ENCODE data around the gene TUBGCP2.

Gene TUBGCP2

DNA sequence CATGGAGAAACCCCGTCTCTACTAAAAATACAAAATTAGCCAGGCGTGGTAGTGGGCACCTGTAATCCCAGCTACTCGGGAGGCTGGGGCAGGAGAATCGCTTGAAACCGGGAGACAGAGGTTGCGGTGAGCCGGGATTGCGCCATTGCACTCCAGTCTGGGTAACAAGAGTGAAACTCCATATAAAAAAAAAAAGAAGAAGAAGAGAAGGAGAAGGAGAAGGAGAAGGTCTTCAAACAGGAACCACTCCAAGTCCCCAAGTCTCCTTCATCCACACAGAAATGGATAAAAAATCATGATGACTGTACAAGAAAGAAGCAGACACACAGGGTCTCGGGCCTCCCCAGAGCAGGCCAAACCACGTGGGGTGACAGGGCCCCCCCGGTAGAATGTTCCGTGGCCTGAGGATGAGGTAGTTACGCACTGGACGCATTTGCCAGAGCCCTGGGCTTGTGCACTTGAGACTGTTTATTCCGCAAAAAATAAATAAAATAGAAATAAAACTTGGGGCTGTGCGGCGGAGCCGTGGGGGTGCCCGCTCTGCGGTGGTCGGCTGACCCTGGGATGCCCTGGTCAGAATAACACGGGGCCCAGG, 55.2 kb downstream of the TUBGCP2 start:
- Histone ChIP-seq H3K36me3 (ENCODE audit: control insufficient read depth, insufficient read depth, low read length) (no peaks in the 10 kb centered on the region), H3K27ac (ENCODE audit: low read depth, low read length) (no peak overlapping the region), H3K79me2 (ENCODE audit: control insufficient read depth, insufficient read depth, low read length) (no peaks in the 10 kb centered on the region), H3K56ac (ENCODE audit: low read length) (no peak overlapping the region), H3K23ac (ENCODE audit: low read length) (no peak overlapping the region), H4K8ac (ENCODE audit: low read depth, low read length) (no peak overlapping the region), H4K5ac (ENCODE audit: low read length) (no peak overlapping the region), H3K4ac (ENCODE audit: low read depth, low read length) (no peak overlapping the region), H3K9ac (ENCODE audit: low read length) (no peak overlapping the region), H3K27me3 (ENCODE audit: insufficient read depth, low read length, poor library complexity) (no peaks in the 10 kb centered on the region), H3K4me2 (ENCODE audit: low read length) (no peak overlapping the region), H3K18ac (ENCODE audit: low read length) (no peak overlapping the region), H2AK5ac (ENCODE audit: low read length) (no peak overlapping the region), H2BK15ac (replicated peaks; ENCODE audit: low read depth) (no peak overlapping the region), H3K79me1 (ENCODE audit: low read length) (no peaks in the 10 kb centered on the region), H3K4me3 (ENCODE audit: low read length) (no peak overlapping the region), H2BK120ac (ENCODE audit: low read depth, low read length) (no peak overlapping the region), H3K4me1 (ENCODE audit: control insufficient read depth, low read depth, low read length) (no peaks in the 10 kb centered on the region), H2BK5ac (ENCODE audit: low read length) (no peak overlapping the region)
- no CpG with 5 or more reads among the region's 22 CpGs for WGBS (ENCODE audit: extremely low coverage, insufficient coverage, low lambda C conversion rate)
- no peak for DNase-seq

DNA sequence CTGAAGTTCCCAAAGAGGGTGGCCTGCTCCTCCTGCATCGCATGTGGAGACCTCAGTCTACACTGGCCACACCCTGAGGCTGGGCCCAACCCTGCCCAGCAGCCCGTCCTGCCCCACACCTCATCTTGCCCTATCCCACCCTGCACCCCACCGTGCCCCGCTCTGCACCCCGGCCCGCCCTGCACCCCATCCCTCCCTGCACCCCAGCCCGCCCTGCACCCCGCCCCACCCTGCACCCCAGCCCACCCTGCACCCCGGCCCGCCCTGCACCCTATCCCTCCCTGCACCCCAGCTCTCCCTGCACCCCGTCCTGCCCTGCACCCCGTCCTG, 56.5 kb downstream of the TUBGCP2 start:
- DNase-seq: no peak
- no CpG with 5 or more reads among the region's 12 CpGs for WGBS (ENCODE audit: extremely low coverage, insufficient coverage, low lambda C conversion rate)

DNA sequence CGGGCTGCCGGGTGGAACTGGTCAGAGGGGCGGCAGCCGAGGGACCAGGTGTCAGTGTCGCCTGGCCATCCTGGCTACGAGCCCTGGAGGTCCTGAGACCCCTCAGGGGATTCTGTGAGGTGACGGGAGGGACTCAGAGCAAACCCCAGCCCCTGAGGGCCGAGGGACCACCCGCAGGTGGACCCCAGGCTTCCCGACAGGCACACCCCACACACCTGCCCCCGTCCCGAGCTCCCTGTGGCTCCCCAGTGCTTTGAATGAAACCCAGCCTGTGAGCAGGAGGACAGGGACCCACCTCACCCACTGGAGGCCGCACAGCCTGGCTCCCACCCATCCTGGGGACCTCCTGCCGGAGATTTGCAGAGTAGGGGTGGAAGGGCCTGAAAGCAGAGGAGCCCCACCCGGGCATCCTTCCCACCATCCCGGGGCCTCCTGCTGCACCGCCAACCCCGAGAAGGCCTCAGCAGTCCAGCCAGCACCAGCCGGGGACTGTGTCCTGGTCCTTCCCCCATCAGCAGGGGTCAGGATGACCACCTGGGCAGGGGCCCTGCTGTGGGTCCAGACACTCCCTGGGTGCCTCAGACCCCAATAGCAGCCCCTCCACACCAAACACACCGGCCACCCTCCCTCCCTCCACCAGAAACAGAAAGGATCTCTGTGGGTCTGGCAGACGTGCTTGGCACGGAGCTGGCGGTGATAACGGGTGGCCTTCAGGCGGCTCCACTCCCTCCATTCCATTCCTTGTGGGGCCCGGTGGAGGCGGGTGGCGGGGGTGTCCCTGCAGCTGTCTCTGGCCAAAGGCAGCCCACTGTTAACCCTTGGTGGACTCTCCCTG, 57.1 kb downstream of the TUBGCP2 start:
- no peak overlapping the region for H3K23ac ChIP-seq (ENCODE audit: low read length)
- H3K79me1 ChIP-seq (ENCODE audit: low read length): no peaks in the 10 kb centered on the region
- no peak overlapping the region for H2BK120ac ChIP-seq (ENCODE audit: low read depth, low read length)
- H2BK15ac ChIP-seq (replicated peaks; ENCODE audit: low read depth): no peak overlapping the region
- DNase-seq: no peak
- H3K4me1 ChIP-seq (ENCODE audit: control insufficient read depth, low read depth, low read length): no peaks in the 10 kb centered on the region
- H3K18ac ChIP-seq (ENCODE audit: low read length): no peak overlapping the region
- no peak overlapping the region for H3K9ac ChIP-seq (ENCODE audit: low read length)
- WGBS (ENCODE audit: extremely low coverage, insufficient coverage, low lambda C conversion rate): no CpG with 5 or more reads among the region's 28 CpGs
- H4K8ac ChIP-seq (ENCODE audit: low read depth, low read length): no peak overlapping the region
- H3K79me2 ChIP-seq (ENCODE audit: control insufficient read depth, insufficient read depth, low read length): no peaks in the 10 kb centered on the region
- H3K36me3 ChIP-seq (ENCODE audit: control insufficient read depth, insufficient read depth, low read length): no peaks in the 10 kb centered on the region
- H3K27ac ChIP-seq (ENCODE audit: low read depth, low read length): no peak overlapping the region
- H4K5ac ChIP-seq (ENCODE audit: low read length): no peak overlapping the region
- no peak overlapping the region for H2BK5ac ChIP-seq (ENCODE audit: low read length)
- H2AK5ac ChIP-seq (ENCODE audit: low read length): no peak overlapping the region
- no peaks in the 10 kb centered on the region for H3K27me3 ChIP-seq (ENCODE audit: insufficient read depth, low read length, poor library complexity)
- no peak overlapping the region for H3K4me3 ChIP-seq (ENCODE audit: low read length)
- H3K56ac ChIP-seq (ENCODE audit: low read length): no peak overlapping the region
- H3K4me2 ChIP-seq (ENCODE audit: low read length): no peak overlapping the region
- H3K4ac ChIP-seq (ENCODE audit: low read depth, low read length): no peak overlapping the region

More for the DNA sequence above, 56.5 kb downstream of the TUBGCP2 start:
- H3K36me3 ChIP-seq (ENCODE audit: control insufficient read depth, insufficient read depth, low read length): no peaks in the 10 kb centered on the region
- H3K79me1 ChIP-seq (ENCODE audit: low read length): no peaks in the 10 kb centered on the region
- H4K5ac ChIP-seq (ENCODE audit: low read length): no peak overlapping the region
- H3K23ac ChIP-seq (ENCODE audit: low read length): no peak overlapping the region
- H3K4me2 ChIP-seq (ENCODE audit: low read length): no peak overlapping the region
- H3K9ac ChIP-seq (ENCODE audit: low read length): no peak overlapping the region
- no peak overlapping the region for H4K8ac ChIP-seq (ENCODE audit: low read depth, low read length)
- no peak overlapping the region for H3K56ac ChIP-seq (ENCODE audit: low read length)
- no peak overlapping the region for H2AK5ac ChIP-seq (ENCODE audit: low read length)
- no peak overlapping the region for H2BK120ac ChIP-seq (ENCODE audit: low read depth, low read length)
- H3K27me3 ChIP-seq (ENCODE audit: insufficient read depth, low read length, poor library complexity): no peaks in the 10 kb centered on the region
- H3K4me1 ChIP-seq (ENCODE audit: control insufficient read depth, low read depth, low read length): no peaks in the 10 kb centered on the region
- no peak overlapping the region for H2BK5ac ChIP-seq (ENCODE audit: low read length)
- no peak overlapping the region for H3K4me3 ChIP-seq (ENCODE audit: low read length)
- no peak overlapping the region for H2BK15ac ChIP-seq (replicated peaks; ENCODE audit: low read depth)
- H3K4ac ChIP-seq (ENCODE audit: low read depth, low read length): no peak overlapping the region
- no peak overlapping the region for H3K27ac ChIP-seq (ENCODE audit: low read depth, low read length)
- H3K79me2 ChIP-seq (ENCODE audit: control insufficient read depth, insufficient read depth, low read length): no peaks in the 10 kb centered on the region
- no peak overlapping the region for H3K18ac ChIP-seq (ENCODE audit: low read length)

DNA sequence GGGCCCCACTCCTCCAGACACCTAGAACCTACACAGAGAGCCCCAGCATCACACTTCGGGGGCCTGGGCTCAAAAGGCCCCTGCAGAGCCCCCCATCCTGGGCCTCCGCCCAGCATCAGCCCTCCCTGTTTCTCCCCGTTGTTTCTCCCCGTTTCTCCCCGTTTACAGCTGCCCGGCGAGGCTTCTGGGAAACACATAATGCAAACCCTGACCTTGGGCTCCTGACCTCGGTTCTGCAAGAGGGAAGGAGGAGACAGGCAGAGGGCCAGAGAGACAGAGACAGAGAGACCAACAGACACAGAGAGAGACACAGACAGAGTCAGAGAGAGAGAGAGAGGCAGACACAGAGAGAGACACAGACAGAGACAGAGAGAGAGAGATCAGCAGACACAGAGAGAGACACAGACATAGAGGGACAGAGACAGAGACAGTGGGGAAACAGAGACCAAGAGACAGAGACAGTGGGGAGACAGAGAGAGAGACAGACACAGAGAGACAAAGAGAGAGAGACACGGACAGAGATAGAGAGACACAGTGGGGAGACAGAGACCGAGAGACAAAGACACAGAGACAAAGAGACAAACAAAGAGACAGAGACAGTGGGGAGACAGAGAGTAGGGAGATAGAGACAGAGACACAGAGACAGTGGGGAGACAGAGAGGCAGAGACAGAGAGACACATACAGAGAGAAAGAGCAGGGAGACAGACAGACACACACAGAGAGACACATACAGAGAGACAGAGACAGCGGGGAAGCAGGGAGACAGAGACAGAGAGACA, 58.5 kb downstream of the TUBGCP2 start:
- Histone ChIP-seq H3K4me1 (ENCODE audit: control insufficient read depth, low read depth, low read length) (no peaks in the 10 kb centered on the region), H3K4me3 (ENCODE audit: low read length) (no peak overlapping the region), H2BK120ac (ENCODE audit: low read depth, low read length) (no peak overlapping the region), H2BK5ac (ENCODE audit: low read length) (no peak overlapping the region), H2AK5ac (ENCODE audit: low read length) (no peak overlapping the region), H3K4ac (ENCODE audit: low read depth, low read length) (no peak overlapping the region), H3K18ac (ENCODE audit: low read length) (no peak overlapping the region), H3K4me2 (ENCODE audit: low read length) (no peak overlapping the region), H3K36me3 (ENCODE audit: control insufficient read depth, insufficient read depth, low read length) (no peaks in the 10 kb centered on the region), H3K9ac (ENCODE audit: low read length) (no peak overlapping the region), H4K8ac (ENCODE audit: low read depth, low read length) (no peak overlapping the region), H3K23ac (ENCODE audit: low read length) (no peak overlapping the region), H2BK15ac (replicated peaks; ENCODE audit: low read depth) (no peak overlapping the region), H3K79me1 (ENCODE audit: low read length) (no peaks in the 10 kb centered on the region), H4K5ac (ENCODE audit: low read length) (no peak overlapping the region), H3K79me2 (ENCODE audit: control insufficient read depth, insufficient read depth, low read length) (no peaks in the 10 kb centered on the region), H3K27ac (ENCODE audit: low read depth, low read length) (no peak overlapping the region), H3K27me3 (ENCODE audit: insufficient read depth, low read length, poor library complexity) (no peaks in the 10 kb centered on the region), H3K56ac (ENCODE audit: low read length) (no peak overlapping the region)
- no peak for DNase-seq
- no CpG with 5 or more reads among the region's 11 CpGs for WGBS (ENCODE audit: extremely low coverage, insufficient coverage, low lambda C conversion rate)

DNA sequence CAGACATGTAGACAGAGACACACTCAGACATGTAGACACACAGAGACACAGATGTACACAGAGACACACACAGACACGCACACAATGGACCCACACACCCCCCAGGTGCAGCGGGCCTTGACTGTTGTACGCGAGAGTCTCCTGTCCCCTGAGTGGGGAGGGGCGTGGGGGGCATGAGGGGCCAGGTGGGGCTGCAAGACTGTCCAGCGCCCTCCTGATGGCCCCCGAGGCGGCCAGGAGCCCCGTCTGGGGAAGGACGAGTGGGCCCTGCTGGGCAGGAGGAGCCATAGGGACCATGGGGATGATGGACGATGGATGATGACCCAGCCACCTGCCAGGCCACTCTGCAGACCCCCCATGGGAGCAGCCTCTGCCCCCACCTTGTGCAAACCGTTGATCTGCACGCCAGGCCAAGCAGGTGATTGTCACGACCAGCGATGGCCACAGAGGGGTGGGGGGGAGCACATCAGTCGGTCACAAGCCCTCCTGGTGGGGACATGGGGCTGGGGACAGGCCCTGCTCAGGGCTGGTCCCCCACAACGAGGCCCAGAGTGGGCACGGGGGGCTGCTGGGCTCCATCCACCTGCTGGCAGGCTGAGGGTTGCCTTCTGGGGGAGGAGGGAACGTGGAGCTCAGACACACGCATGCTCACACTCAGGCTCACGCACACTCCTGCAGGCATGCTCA, 59.4 kb downstream of the TUBGCP2 start:
- Histone ChIP-seq H3K56ac (ENCODE audit: low read length) (no peak overlapping the region), H4K8ac (ENCODE audit: low read depth, low read length) (no peak overlapping the region), H3K18ac (ENCODE audit: low read length) (no peak overlapping the region), H3K4me3 (ENCODE audit: low read length) (no peak overlapping the region), H3K4me1 (ENCODE audit: control insufficient read depth, low read depth, low read length) (no peaks in the 10 kb centered on the region), H3K4me2 (ENCODE audit: low read length) (no peak overlapping the region), H4K5ac (ENCODE audit: low read length) (no peak overlapping the region), H2BK120ac (ENCODE audit: low read depth, low read length) (no peak overlapping the region), H2AK5ac (ENCODE audit: low read length) (no peak overlapping the region), H3K9ac (ENCODE audit: low read length) (no peak overlapping the region), H3K79me1 (ENCODE audit: low read length) (no peaks in the 10 kb centered on the region), H3K27me3 (ENCODE audit: insufficient read depth, low read length, poor library complexity) (no peaks in the 10 kb centered on the region), H2BK15ac (replicated peaks; ENCODE audit: low read depth) (no peak overlapping the region), H3K36me3 (ENCODE audit: control insufficient read depth, insufficient read depth, low read length) (no peaks in the 10 kb centered on the region), H3K4ac (ENCODE audit: low read depth, low read length) (no peak overlapping the region), H2BK5ac (ENCODE audit: low read length) (no peak overlapping the region), H3K23ac (ENCODE audit: low read length) (no peak overlapping the region), H3K79me2 (ENCODE audit: control insufficient read depth, insufficient read depth, low read length) (no peaks in the 10 kb centered on the region), H3K27ac (ENCODE audit: low read depth, low read length) (no peak overlapping the region)
- WGBS (ENCODE audit: extremely low coverage, insufficient coverage, low lambda C conversion rate): no CpG with 5 or more reads among the region's 21 CpGs
- no peak for DNase-seq

Data from mesendoderm (in vitro differentiated cells).